Transverse colon (tissue), 3 donors: ENCODE measurements around the gene DPY19L2.
"Not testable (repeated sequence)": the region's sequence is repeated elsewhere in the genome, so short reads cannot be mapped to it uniquely, and the experiment has no call there.

Experiments
- CTCF ChIP-seq, 5 experiments: fragments of 200-600 bp in 3 of 5; fragments of 450-650 bp in 2 of 5; sonication (generic) in 3 of 5; IDR thresholded peaks; 1 replicate in 2 of 5; 2 replicates in 3 of 5; pipeline ENCODE4 v1.5.1; 2016 to 2017; ENCODE audit warnings: antibody characterized with exemption in 5 of 5, inconsistent platforms in 3 of 5, mild to moderate bottlenecking in 2 of 5, moderate library complexity in 1 of 5
- EP300 ChIP-seq: sonication (generic); formaldehyde crosslinking; IDR thresholded peaks from one replicate; pipeline ENCODE4 v1.6.1; 2017; ENCODE audit warnings: antibody characterized with exemption, low read depth

- not testable (repeated sequence) for TF ChIP-seq CTCF (IDR thresholded peaks at IDR 0.05); EP300
These were observed 85.0 kb downstream of the DPY19L2 start for GRCh38 chr12:63583289-63583688.
